Omental fat pad (tissue), 4 donors: ENCODE measurements around the gene NUP153. TPM values are rescaled to one million over a fixed set of nuclear protein-coding genes. Genes with fewer than 3 reads are reported as not detected.
"Not testable (repeated sequence)": the region's sequence is repeated elsewhere in the genome, so short reads cannot be mapped to it uniquely, and the experiment has no call there.

Experiments
- ATAC-seq: fragments of 150-250 bp; one replicate; pipeline ENCODE4 v1.9.1; 2016; ENCODE audit warnings: mild to moderate bottlenecking, moderate library complexity; ENCODE audit not compliant: low FRiP score
- DNase-seq: peaks from one replicate; pipeline ENCODE4 v3.0.0-alpha.2; 2019; ENCODE audit warnings: low spot score
- total RNA-seq, 4 donors: library from RNA; depleted of rRNA; stranded (reverse); fragments of >200 nt; gene quantifications; one replicate each; pipeline ENCODE4 v1.1.0, GENCODE V29; 2016
- TF ChIP-seq, protein P1 (sequence below), 3 donors: fragments of 450-650 bp; IDR thresholded peaks; one replicate each; pipeline ENCODE4 v1.5.1; 2016 to 2017; ENCODE audit warnings: antibody characterized with exemption in 3 of 3, mild to moderate bottlenecking in 3 of 3, moderate library complexity in 2 of 3

Gene NUP153
- 10 to 100 TPM; 32.7 to 80.6 (median 44.0) TPM for total RNA-seq

DNA sequence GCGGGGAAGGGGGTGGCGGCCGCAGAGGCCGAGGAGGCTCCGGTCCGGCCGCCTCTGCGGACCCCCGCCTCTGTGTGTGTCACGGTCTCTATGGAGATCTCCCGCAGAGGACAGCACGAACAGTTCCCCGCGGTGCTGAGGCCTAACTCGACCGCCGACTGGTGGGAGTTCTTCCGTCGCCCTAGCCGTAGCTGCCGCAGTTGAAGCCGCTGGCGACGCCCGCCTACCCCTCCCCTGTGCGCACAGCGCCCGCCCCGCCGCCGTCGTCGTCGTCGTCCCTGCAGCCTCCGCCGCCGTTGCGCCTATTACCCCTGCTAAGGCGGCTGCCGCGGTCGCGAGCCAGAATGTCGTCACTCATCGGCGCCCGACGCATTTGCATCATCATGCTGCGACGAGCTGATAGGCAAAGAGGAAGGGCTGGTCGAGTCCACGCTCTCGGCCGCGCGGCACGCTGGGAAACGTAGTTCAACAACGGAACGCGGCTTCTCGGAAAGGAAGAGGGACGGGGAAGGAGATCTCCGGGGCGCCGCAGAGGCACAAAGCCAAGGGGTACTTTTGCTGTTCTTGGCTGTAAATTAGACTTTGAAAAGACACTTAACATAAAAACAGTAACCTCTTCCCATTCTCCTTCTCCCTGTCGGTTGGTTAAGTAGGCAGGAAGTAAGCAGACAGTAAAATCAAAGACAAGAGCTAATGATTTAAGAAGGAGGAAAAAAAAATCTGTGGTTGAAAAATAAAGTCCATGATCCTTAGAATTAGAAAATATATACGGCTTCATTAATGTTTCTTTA lies at the start of gene NUP153:
NUP153 (minus strand) TSS at position 346 of the 791 bp plus-strand sequence. CDS start 538 bp downstream, outside the sequence.
- TF ChIP-seq, protein P1, sequence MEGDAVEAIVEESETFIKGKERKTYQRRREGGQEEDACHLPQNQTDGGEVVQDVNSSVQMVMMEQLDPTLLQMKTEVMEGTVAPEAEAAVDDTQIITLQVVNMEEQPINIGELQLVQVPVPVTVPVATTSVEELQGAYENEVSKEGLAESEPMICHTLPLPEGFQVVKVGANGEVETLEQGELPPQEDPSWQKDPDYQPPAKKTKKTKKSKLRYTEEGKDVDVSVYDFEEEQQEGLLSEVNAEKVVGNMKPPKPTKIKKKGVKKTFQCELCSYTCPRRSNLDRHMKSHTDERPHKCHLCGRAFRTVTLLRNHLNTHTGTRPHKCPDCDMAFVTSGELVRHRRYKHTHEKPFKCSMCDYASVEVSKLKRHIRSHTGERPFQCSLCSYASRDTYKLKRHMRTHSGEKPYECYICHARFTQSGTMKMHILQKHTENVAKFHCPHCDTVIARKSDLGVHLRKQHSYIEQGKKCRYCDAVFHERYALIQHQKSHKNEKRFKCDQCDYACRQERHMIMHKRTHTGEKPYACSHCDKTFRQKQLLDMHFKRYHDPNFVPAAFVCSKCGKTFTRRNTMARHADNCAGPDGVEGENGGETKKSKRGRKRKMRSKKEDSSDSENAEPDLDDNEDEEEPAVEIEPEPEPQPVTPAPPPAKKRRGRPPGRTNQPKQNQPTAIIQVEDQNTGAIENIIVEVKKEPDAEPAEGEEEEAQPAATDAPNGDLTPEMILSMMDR (IDR thresholded peaks at IDR 0.05) = no peak
- ATAC-seq (peak; percentile 83), DNase-seq (peak; percentile 99)

DNA sequence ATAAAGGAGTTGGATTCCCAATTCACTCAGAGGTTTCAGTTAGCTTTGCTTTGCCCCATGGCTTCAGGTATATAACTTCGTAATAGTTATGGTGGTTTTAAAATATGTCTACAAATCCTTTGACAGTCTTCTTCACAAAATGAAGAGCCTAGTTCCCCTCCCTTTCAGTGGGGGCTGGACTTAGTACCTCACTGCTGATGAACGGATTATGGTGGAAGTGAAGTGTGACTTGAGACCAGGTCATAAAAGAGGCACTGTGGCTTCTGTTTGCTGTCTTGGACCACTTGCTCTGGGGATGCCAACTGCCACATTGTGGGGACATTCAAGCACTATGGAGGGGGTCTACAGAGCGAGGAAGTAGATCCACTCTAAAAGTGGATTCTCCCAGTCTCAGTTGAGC lies 47.5 kb upstream of the NUP153 start:
- DNase-seq (no peak), ATAC-seq (no peak)
- TF ChIP-seq, protein P1 (IDR thresholded peaks at IDR 0.05) = no peak

DNA sequence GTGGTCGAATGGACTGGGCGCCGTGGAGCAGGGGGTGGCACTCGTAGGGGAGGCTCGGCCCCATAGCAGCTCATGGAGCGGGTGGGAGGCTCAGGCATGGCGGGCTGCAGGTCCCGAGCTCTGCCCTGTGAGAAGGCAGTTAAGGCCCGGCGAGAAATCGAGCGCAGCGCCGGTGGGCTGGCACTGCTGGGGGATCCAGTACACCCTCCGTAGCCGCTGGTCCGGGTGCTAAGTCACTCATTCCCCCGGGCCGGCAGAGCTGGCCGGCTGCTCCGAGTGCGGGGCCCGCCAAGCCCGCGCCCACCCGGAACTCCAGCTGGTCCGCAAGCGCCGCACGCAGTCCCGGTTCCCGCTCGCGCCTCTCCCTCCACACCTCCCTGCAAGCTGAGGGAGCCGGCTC lies 38.6 kb upstream of the NUP153 start:
- not testable (repeated sequence) for ATAC-seq

DNA sequence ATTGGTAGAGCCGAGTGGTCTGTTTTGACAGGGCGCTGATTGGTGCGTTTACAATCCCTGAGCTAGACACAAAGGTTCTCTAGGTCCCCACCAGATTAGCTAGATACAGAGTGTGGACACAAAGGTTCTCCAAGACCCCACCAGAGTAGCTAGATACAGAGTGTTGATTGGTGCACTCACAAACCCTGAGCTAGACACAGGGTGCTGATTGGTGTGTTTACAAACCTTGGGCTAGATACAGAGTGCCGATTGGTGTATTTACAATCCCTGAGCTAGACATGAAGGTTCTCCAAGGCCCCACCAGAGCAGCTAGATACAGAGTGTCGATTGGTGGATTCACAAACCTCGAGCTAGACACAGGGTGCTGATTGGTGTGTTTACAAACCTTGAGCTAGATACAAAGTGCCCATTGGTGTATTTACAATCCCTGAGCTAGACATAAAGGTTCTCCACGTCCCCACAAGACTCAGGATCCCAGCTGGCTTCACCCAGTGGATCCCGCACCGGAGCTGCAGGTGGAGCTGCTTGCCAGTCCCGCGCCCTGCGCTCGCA lies 38.1 kb upstream of the NUP153 start:
- not testable (repeated sequence) for ATAC-seq, DNase-seq

More for the DNA sequence above, 38.6 kb upstream of the NUP153 start:
- DNase-seq = not testable (repeated sequence)

DNA sequence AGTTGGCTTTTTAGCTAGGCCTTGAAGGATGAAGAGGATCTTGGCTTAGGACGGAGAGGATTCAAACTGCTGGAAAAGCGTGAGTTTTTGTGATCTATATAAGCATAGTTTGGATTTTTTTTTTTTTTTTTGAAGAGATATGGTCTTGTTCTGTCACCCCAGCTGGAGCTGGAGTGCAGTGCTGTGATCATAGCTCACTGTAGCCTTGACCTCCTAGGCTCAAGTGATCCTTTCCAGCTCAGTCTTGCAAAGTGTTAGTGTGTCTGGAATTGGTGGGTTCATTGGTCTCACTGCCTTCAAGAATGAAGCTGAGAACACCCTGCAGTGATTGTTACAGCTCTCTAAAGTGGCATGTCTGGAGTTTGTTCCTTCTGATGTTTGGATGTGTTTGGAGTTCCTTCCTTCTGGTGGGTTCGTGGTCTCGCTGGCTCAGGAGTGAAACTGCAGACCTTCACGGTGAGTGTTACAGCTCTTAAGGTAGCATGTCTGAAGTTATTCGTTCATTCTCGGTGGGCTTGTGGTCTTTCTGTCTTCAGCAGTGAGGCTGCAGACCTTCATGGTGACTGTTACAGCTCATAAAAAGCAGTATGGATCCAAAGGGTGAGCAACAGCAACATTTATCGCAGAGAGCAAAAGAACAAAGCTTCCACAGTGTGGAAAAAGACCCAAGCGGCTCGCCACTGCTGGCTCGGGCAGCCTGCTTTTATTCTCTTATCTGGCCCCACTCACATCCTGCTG lies 37.5 kb upstream of the NUP153 start:
- ATAC-seq (no peak), DNase-seq (no peak)
- TF ChIP-seq, protein P1 (IDR thresholded peaks at IDR 0.05) = no peak

DNA sequence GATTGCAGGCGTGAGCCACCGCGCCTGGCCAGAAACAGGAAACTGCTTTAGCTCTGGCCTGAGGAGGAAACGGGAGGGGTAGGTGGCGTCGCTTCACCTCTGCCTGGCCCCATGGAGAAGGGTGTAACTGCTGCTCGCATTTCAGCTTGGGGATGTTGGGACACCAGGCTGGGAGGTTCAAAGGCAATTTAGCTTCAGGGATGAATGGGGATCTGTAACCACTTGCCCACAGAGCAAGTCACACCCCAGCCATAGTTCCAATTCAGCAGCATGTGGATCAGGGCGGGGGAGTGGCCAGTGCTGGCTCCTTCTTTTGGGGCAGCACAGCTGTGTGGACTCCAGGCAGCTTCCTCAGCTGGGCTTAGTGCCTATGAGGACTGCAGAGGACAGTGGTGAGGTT lies 34.8 kb upstream of the NUP153 start:
- ATAC-seq (no peak), DNase-seq (no peak)

DNA sequence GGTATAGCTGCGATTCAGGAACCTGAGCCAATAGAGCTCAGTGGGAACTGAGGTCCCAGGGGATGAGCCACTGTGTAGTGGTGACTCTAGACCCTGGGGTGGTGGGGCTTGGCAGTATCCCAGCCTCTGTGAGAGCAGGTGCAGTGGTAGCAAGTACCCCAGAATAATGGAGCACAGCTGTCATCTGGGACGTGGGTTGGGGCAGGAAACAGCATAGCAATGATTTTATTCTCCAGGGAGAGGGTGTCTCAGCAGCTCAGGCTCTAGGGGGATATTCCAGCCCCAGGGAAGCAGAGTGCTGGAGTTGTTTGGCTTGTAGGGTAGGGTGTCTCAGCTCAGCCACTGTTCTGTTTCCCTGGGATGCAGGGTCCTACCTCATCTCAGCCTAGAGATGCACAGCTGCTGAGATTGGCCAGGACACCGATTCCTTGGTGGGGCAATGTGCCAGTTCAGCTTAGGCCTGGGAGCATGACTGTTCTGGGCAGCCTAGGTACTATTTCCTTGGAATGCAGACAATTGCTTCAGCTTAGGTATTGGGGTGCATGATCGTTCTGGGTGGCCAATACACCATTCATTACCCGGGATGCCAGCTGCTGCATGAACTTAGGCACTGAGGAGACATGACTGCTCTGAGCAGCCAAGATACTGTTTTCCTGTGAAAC lies 34.0 kb upstream of the NUP153 start:
- TF ChIP-seq, protein P1 (IDR thresholded peaks at IDR 0.05) = no peak
- DNase-seq = no peak
- no peak for ATAC-seq

More for the DNA sequence above, 34.8 kb upstream of the NUP153 start:
- TF ChIP-seq, protein P1 (IDR thresholded peaks at IDR 0.05) = no peak
